Smooth muscle cell (in vitro differentiated cells): ENCODE results near the gene TNP2. TPM values are rescaled to one million over a fixed set of nuclear protein-coding genes. Genes with fewer than 3 reads are reported as not detected.

Experiments used
- DNase-seq: peaks from one replicate; lab custom pipeline; 2025; ENCODE audit not compliant: unreplicated experiment; lab: John Stamatoyannopoulos, UW
- H2AFZ ChIP-seq: fragments of 200-600 bp; sonication (generic); 2 replicates; pipeline ENCODE4 v1.6.0; 2016; ENCODE audit warnings: antibody characterized with exemption, low read depth, mild to moderate bottlenecking
- H3F3A ChIP-seq: fragments of 200-600 bp; sonication (generic); 2 replicates; pipeline ENCODE4 v1.6.0; 2017; ENCODE audit warnings: antibody characterized with exemption, low read depth
- H3K27ac ChIP-seq: fragments of 200-600 bp; sonication (generic); 2 replicates; pipeline ENCODE4 v1.5.1; 2016; ENCODE audit warnings: low read depth, mild to moderate bottlenecking
- H3K27me3 ChIP-seq: fragments of 200-600 bp; sonication (generic); 2 replicates; pipeline ENCODE4 v1.6.1; 2016; ENCODE audit warnings: low read depth, mild to moderate bottlenecking
- H3K36me3 ChIP-seq: fragments of 200-600 bp; sonication (generic); 2 replicates; pipeline ENCODE4 v1.5.1; 2016; ENCODE audit warnings: low read depth
- H3K4me1 ChIP-seq: fragments of 200-600 bp; sonication (generic); 2 replicates; pipeline ENCODE4 v1.5.1; 2016; ENCODE audit warnings: low read depth
- H3K4me2 ChIP-seq: fragments of 200-600 bp; sonication (generic); 2 replicates; pipeline ENCODE4 v1.6.0; 2016; ENCODE audit warnings: mild to moderate bottlenecking
- H3K4me3 ChIP-seq: fragments of 200-600 bp; sonication (generic); 2 replicates; pipeline ENCODE4 v1.5.1; 2016; ENCODE audit warnings: mild to moderate bottlenecking
- H3K79me2 ChIP-seq: fragments of 200-600 bp; sonication (generic); 2 replicates; pipeline ENCODE4 v1.6.0; 2016; ENCODE audit warnings: low read depth, mild to moderate bottlenecking
- H3K9ac ChIP-seq: fragments of 200-600 bp; sonication (generic); 2 replicates; pipeline ENCODE4 v1.6.0; 2016; ENCODE audit warnings: low read depth
- H3K9me3 ChIP-seq: fragments of 200-600 bp; sonication (generic); replicated peaks from 2 replicates; pipeline ENCODE4 v1.5.1; 2016; ENCODE audit warnings: low read depth
- H4K20me1 ChIP-seq: fragments of 200-600 bp; sonication (generic); 2 replicates; pipeline ENCODE4 v1.6.0; 2016; ENCODE audit warnings: low read depth
- CTCF ChIP-seq: fragments of 200-600 bp; sonication (generic); IDR thresholded peaks from 2 replicates; pipeline ENCODE4 v1.5.1; 2017; ENCODE audit warnings: borderline replicate concordance, mild to moderate bottlenecking, antibody characterized with exemption; ENCODE audit not compliant: insufficient read depth, poor library complexity, severe bottlenecking
- WGBS: methylation state at CpG from one replicate; pipeline ENCODE4 v1.1.7; 2016; ENCODE audit warnings: low lambda C conversion rate; 5-methylcytosine and 5-hydroxymethylcytosine counted together
- polyA plus RNA-seq: library from polyadenylated mRNA; unstranded; fragments of >200 nt; fragmentation: Nextera tagmentation; extraction: Ambion mirVana; gene quantifications from 2 replicates; pipeline ENCODE4 v1.2.1, GENCODE V29; 2016
- total RNA-seq: library from RNA; depleted of rRNA; stranded (reverse); fragments of >200 nt; gene quantifications from 2 replicates; pipeline ENCODE4 v1.2.3, GENCODE V29; 2014

The TNP2 gene
- total and polyA plus RNA-seq, 2 experiments from 2014 or later: not detected

DNA sequence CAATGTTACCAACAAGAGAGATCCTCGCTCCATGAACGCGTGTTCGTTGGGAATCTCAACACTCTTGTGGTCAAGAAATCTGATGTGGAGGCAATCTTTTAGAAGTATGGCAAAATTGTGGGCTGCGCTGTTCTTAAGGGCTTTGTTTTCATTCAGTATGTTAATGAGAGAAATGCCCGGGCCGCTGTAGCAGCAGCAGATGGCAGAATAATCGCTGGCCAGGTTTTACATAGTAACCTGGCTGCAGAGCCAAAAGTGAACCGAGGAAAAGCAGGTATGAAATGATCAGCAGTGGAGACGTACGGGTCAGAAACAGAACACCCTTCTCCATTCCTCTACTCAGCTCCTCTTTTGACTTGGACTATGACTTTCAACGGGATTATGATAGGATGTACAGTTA, 26.5 kb downstream of the TNP2 start:
- 84% methylated on average over 12 of the region's 12 CpGs for WGBS
- Histone ChIP-seq H3F3A (no peaks in the 10 kb centered on the region), H2AFZ (no peak overlapping the region), H3K4me2 (no peak overlapping the region), H3K27me3 (no peaks in the 10 kb centered on the region), H3K4me3 (no peak overlapping the region), H3K9ac (no peak overlapping the region), H3K9me3 (no peaks in the 10 kb centered on the region), H3K79me2 (no peaks in the 10 kb centered on the region), H3K27ac (no peak overlapping the region), H3K36me3 (no peaks in the 10 kb centered on the region), H4K20me1 (no peaks in the 10 kb centered on the region), H3K4me1 (no peaks in the 10 kb centered on the region)
- DNase-seq: no peak
- no peak for TF ChIP-seq CTCF

GRCh38 chr16:11241480-11242204, 27.5 kb downstream of the TNP2 start:
- Histone ChIP-seq H3K4me2 (no peak overlapping the region), H2AFZ (no peak overlapping the region), H4K20me1 (no peaks in the 10 kb centered on the region), H3K27ac (no peak overlapping the region), H3K4me3 (no peak overlapping the region), H3K79me2 (no peaks in the 10 kb centered on the region), H3K36me3 (no peaks in the 10 kb centered on the region), H3K27me3 (no peaks in the 10 kb centered on the region), H3K9me3 (no peaks in the 10 kb centered on the region), H3F3A (no peaks in the 10 kb centered on the region), H3K4me1 (no peaks in the 10 kb centered on the region), H3K9ac (no peak overlapping the region)
- 89% methylated on average over 5 of the region's 5 CpGs for WGBS
- DNase-seq: no peak
- TF ChIP-seq CTCF: no peak

- Histone ChIP-seq H3K4me3 (no peak overlapping the region), H3K4me2 (no peak overlapping the region), H3K36me3 (no peaks in the 10 kb centered on the region), H3K9ac (no peak overlapping the region), H3K27me3 (no peaks in the 10 kb centered on the region), H4K20me1 (no peaks in the 10 kb centered on the region), H3K9me3 (no peaks in the 10 kb centered on the region), H3K27ac (no peak overlapping the region), H3F3A (no peaks in the 10 kb centered on the region), H3K79me2 (no peaks in the 10 kb centered on the region), H2AFZ (no peak overlapping the region), H3K4me1 (no peaks in the 10 kb centered on the region)
- TF ChIP-seq CTCF: no peak
- WGBS: 86% methylated on average over 10 of the region's 10 CpGs
- DNase-seq: no peak
These were observed 28.3 kb downstream of the TNP2 start for GRCh38 chr16:11240636-11241473.
